KG1 (cell line): Measurements from ENCODE around the gene HERC2.

Experiments used
- DNase-seq: peaks from one replicate; lab custom pipeline; 2025; lab: John Stamatoyannopoulos, UW

The HERC2 gene

DNA sequence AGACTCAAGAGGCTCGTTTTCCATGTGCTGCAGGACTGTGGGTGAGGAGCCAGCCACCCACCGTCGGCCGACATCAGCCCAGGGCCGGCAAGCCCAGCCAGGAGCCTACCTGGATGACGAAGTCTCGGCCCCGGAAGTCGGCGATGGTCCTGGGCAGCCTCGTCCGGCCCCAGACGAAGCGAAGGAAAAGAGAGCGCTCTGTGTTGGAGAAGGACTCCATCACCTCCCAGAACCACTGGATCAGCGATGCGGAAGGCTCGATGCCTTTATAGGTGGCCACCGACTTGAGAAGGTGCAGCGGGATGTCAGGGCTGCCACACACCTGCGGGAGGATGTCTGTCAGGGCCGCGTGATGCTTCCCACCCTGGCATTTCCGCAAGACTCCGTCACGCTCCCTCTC lies 209.0 kb downstream of the HERC2 start:
- DNase-seq: no peak

DNA sequence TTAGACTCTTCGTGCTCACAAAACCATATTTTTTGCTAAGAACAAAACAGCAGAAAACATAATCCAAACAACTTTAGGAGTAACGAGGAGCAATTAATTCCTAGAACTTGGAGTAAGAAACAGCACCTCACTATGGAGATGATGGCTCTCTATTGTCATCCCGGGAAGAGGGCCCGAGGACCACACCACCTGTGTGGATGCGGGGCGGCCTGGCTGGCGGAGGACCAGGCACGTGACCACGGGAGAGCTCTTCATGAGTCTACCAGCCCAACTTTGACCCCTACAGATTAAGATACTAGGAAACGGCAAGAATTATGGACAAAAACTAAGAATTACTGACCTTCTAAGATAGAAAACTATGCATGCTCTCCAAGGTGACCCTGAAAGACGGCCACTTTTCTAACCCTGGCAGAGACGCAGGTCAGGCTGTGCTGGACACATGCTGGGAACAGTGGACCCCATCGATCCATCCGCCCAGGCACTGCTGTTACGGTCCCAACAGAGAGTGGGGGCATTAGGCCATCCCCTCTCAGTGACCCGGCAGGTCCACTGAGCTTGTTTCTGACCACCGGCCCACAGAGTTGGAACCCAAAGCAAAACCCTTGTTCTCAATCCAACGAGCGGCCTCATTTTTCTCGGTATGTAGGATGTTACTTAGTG lies 209.7 kb downstream of the HERC2 start:
- DNase-seq: no peak

DNA sequence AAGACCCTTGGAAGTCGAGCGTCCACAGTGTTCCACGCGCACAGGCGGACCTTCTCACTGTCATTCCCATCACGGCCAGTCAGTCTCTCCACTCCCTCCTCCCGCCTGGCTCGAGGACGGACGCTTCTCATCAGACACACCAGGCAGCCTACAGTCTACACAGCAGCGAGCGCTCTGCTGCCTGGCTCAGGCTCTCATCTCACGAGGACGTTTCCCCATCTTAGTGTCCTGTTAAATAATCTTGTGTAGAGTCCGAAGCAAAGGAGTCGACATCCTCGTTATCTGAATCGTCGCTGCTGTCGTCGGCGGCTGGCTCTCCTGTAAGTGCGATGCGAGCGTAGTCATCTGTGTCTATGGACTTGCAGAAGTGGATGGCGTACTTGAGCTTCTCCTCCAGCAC lies 210.4 kb downstream of the HERC2 start:
- DNase-seq: no peak

- no peak for DNase-seq
Observed at GRCh38 chr15:28110481-28110881, 211.5 kb downstream of the HERC2 start.

DNA sequence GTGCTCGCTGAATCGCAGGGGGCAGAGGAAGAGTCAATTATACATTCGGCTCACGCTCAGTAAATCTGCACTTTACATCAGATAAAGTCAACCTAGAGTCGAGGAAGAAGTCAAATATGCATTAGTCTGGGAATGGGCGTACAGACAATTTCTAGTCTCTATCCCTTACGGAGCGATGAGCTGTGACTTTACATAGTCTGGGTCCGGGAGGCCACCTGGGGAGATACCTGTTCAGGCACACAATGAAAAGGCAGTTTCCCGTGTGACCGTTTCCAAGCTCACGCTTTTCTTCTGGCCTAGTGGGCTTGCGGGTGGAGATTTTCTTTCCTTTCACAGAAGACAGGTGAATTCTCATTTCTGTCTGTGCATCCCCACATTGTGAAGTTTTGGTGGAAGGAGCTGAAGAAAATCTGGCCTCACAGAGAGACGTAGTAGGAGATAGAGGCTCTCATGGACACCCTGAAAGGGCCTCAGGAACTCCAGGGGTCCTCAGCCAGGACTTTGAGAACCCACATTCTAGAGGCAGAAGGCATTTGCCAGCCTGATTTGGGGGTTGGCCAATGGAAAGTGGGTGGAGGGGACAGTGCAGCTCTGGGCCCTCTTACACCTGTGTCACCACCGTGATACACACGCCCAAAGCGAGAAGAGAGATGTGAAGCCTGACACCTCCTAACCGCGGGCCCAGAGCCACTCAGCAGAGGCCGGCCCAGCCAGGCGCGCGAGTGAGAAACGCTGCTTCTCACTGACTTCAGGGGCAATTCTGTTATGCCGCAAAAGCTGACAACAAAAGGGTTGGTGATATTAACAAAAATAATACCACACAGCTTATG lies 212.1 kb downstream of the HERC2 start:
- no peak for DNase-seq

- DNase-seq: no peak
Observed at GRCh38 chr15:28107904-28108275, 214.1 kb downstream of the HERC2 start.

GRCh38 chr15:28107111-28107903 lies 214.7 kb downstream of the HERC2 start:
- no peak for DNase-seq

- no peak for DNase-seq
Observed at GRCh38 chr15:28106294-28107110, 215.5 kb downstream of the HERC2 start.

DNA sequence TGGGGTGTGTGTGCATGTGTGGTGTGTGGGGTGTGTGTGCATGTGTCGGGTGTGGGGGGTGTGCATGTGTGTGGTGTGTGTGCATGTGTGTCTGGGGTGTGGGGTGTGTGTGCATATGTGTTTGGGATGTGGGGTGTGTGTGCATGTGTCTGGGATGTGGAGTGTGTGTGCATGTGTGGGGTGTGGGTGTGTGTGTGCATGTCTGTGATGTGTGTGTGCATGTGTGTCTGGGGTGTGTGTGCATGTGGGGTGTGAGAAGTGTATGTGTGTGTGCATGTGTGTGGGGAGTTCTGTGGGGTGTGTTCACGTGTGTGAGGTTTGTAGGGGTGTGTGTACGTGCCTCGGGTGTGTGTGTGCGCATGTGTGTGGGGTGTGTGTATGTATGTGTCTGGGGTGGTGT lies 216.2 kb downstream of the HERC2 start:
- DNase-seq: no peak

- no peak for DNase-seq
Observed at GRCh38 chr15:28105224-28105791, 216.7 kb downstream of the HERC2 start.

- DNase-seq: no peak
Observed at GRCh38 chr15:28104326-28104725, 217.7 kb downstream of the HERC2 start.

- DNase-seq: no peak
Observed at GRCh38 chr15:28103831-28104230, 218.1 kb downstream of the HERC2 start.

- DNase-seq: no peak
Observed at GRCh38 chr15:28101983-28102441, 220.0 kb downstream of the HERC2 start.

DNA sequence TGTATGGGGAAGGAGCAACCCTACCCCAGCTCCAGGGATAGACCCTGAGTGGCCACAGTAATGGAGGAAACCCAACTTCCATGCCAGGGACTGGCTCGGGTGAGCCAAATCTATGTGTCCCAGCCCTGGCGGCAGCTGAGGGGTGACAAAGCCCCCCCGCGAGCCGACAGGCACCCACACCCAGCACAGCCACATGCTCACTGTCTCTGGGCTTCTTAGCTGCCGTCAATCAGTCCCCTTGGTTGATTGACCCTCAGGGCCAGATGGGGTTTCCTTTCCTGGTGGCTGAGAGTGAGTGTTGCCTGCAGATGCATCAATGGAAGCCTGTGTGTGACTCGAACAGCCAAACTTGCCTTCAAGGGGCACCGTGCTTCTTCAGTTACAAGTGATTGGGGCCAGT lies 220.8 kb downstream of the HERC2 start:
- DNase-seq: no peak

DNA sequence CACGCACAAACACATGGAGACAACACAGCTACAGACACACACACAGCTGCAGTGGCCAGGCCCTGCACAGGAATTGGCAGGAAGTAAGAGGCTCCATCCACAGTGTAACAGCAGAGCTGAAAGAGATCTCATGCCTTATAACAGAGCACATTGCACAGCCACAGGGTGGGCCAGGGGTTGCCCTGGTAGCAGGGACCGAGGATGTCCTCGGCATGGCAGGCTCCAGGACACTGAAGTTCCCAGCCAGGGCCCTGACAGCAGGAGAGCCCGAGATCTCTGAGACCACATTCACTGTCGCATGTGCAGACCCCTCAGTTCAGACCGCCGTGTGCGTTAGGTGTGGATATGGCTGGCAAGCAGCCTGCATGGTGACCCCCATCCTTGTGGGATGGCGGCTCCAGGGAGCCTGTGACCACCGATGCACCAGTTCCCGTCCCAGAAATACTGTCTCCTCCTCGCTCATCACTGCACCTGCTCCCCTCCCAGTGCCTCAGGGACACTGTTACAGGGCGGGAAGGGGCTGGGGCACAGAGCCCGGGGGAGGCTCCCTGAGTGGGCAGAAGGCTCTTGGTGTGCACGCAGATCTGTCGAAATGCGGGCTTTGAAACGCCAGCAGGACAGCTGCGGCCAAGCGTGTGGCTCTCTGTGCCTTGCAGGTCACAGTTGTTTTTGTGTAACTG lies 221.3 kb downstream of the HERC2 start:
- DNase-seq: no peak

DNA sequence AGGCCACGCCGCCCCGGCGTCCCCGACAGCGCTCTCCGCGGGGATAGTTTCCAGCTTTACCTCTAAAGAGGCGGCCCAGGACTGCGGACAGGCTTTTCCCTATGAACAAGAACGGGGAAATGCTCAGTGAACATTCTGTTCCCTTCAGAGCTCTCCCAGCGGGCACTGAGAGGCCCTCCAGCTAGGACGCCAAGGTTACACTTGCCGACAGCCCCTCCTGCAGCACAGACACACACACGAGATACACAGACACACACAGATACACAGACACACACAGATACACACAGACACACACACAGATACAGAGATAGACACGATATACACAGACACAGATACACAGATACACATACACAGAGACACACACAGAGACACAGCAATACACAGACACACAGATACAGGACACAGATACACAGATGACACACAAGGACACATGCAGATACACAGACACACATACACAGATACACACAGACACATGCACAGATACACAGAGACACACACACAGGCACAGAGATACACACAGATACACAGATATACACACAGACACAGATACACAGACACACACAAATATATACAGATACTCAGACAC lies 222.3 kb downstream of the HERC2 start:
- no peak for DNase-seq

- no peak for DNase-seq
Observed at GRCh38 chr15:28098766-28099554, 223.0 kb downstream of the HERC2 start, which contains the start of gene OCA2. Gene OCA2, minus strand, starts transcription at chr15:28099315. Its CDS starts 17,441 bp downstream, at chr15:28081874.

DNA sequence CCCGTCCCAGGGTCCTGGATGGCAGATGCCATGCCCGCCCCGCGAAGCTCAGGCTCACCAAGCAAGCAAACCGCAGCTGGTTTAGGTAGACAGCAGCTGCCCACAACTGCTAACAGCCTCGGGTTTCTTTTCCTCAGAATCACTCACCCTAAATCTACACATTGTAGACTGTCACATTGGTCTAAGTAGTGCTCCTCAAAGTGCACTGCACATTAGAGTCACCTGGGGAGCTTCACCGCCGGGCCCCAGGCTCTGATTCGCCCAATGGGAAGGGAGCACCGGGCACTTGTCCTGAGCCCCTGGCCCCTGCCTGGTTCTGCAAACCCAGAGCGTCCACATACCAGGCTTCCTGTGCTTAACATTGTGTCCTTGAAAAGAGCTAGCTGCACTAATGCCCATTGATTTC lies 223.6 kb downstream of the HERC2 start:
- DNase-seq: no peak

GRCh38 chr15:28097656-28098359 lies 224.2 kb downstream of the HERC2 start:
- DNase-seq: no peak
